Measurements from ENCODE around the gene DMBT1.

Gene DMBT1

DNA sequence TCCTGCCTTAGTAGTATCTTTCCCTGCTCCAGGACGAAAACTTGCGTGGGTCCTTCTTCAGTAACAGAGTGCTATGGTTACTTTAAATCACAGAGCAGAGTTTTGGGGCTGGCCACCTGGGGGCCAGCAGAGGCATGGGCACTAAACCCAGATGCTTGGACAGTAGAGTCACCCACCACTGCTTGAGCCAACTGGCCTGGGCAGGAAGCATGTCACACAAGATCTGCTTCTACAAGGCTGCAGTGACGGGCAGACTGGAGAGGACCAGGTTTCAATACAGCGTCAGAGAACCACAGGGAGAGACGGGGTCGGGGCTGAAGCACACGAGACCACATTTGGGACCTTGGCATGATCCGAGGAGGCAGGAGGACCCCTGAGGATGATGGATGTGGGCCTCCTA, 14.3 kb upstream of the DMBT1 start:
- FAIRE-seq = no peak
- DNase-seq (ENCODE audit: extremely low spot score, insufficient read length, low read depth) = no peak

DNA sequence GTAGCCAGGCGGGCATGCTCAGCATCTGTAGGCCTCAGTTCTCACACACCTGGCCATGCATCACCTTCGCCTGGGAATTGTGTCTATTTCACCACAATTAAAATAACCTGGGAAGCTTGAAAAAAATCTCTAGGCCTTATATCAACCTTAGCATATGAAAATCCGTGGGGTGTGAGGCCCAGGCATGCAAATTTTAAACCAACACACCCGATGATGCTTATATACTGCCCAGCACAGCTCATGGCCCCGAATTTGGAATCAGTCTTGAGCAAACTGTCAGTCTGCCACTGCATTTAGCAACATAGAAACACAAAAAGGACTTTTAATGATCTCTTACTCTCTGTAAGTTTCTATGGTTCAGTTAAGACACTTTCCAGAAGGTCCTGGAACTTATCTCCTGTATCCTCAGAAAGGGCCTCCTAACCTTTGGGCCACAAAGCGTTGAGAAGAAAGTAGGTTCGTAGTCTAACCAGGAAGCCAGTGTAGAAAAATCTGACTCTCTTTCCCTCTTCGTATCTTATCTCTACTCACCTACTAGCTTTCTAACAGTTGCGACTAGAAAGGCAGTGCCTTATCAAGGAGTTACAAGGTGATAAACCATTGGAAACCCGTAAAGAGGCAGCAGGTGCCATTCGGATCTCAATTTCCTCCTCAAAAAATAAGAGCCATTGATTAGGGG, 12.0 kb upstream of the DMBT1 start:
- DNase-seq (ENCODE audit: extremely low spot score, insufficient read length, low read depth) = no peak
- no peak for FAIRE-seq

DNA sequence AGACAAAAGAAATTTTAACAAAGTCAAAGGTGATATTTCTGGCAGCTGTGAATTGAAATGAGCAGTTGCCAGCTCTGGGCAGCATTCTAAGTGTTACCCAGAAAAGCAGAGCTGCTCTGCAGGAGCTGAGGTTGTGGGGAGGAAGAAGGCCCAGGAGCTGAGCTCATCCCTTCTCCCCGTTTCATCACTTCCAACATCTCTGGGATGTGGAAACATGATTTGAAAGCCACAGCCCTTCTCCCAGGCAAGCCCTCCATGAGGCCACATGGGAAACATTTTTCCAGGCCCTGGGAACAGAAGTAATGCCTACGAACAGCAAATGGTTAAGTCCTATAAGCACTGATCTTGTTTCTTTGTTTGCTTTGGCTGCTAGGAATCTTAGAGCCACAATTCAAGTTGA, 10.9 kb upstream of the DMBT1 start:
- DNase-seq (ENCODE audit: extremely low spot score, insufficient read length, low read depth) (no peak), FAIRE-seq (no peak)

DNA sequence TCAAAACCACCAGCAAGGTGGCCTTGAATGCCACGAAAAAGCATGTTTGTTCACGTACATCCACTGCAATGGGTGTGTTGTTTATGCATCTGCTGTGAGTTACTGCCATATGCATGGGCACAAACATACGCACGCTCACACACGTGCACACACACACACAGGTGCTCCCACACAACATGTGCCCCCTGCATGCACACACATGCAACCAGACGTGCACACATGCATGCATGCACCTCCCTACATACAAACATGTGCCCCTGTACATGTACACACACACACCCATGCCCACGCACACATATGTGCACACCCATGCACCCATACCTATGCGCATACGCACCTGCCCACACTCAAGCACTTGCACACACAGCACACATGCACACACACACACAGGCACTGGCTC, 10.1 kb upstream of the DMBT1 start:
- DNase-seq (ENCODE audit: extremely low spot score, insufficient read length, low read depth) (no peak), FAIRE-seq (no peak)

DNA sequence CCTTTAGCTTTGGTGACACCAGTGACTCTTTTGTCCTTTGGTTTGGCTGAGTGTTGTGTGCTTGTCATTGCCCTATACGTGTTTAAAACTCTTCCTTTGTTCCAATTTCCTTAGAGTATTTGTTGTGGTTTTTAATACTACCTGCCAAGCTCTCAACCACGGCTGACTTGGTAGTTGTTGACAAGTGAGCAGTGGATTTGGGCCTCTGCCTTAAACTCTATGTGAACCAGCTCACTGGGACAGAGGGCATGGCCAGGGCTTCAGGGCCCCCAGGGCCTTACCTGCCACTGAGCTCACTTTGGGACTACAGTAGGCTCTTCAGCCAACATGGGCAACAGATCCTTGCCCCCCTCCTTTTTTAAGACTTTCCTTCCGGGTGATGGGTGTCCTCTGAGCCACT, 9.6 kb upstream of the DMBT1 start:
- DNase-seq (ENCODE audit: extremely low spot score, insufficient read length, low read depth) (no peak), FAIRE-seq (no peak)

GRCh38 chr10:122551450-122551849, 9.1 kb upstream of the DMBT1 start:
- FAIRE-seq (no peak), DNase-seq (ENCODE audit: extremely low spot score, insufficient read length, low read depth) (no peak)

DNA sequence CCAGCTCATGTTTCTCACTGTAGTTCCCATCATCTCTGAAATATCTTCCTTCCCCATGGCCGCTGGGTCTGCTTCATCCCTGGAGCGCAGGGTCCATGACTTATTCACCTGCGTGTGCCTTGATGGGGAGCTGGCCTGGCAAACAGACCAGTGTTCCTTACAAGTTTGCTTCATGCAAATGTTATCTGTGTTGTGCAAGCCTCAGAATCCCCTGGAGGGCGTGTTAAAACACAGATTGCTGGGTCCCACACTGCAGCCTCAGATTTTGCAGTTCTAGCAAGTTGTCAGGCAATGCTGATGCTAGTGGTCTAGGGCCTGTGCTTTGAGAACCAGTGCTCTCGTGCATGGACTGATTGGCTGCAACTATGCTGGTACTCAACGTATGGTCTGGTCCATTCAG, 7.2 kb upstream of the DMBT1 start:
- no peak for DNase-seq (ENCODE audit: extremely low spot score, insufficient read length, low read depth)
- FAIRE-seq = no peak

DNA sequence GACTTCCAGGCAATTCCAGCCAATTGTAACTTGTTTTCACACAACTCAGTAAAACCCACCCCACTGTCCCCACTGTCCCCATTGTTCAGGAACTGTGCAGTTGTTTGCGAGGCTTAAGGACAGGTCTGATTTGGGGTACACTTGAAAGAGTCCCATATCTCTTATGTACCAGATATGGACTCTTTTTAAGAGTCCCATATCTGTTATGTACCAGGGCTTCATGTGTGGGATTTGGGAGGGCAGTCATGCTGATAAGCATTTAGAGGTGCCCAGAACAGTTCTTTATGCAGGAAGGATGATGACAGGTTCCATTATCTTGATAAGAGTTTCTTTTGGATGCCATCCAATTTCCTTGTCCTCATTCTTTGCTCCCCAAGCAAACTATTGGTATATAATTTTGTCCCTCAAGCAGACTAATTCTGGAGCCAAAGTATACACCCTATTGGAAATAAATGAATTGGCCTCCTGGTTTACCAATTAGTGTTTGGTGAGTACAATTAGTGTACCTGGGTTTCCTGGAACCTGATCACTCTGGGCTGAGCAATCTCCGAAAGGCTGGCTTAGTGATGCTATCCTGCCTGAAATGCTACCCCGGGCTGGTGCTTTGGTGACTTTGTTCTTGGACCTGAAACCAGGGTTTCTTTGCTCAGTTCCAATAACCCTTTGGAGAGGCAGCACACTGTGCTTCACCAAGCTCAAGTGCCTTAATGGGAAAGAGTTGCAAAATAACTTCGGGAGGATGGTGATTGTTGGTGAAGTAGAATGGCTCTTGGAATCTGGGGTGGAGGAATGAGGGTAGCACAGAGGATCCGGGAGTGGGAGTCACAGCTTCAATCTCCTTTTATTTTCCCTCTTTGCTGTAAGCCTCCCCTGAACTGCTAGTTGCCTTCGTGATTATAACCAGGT, 6.2 kb upstream of the DMBT1 start:
- no peak for FAIRE-seq
- DNase-seq (ENCODE audit: extremely low spot score, insufficient read length, low read depth) = no peak

DNA sequence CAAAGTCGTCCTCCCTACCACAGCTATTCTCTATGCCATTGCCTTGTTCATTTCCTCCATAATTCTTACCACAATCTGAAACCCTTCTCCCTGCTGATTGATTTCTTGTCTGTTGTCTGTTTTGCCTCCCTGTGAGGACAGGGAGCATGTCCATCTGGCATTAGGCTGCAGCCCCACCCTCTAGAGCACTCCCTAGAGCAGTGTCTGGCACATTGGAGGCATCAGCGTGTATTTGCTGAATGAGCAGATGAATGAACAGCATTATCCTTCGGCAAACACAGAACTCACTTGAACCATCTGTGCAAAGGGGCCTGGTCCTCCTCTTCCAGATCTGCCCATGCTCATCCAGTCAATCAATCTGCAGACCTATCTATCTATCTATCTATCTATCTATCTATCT, 5.1 kb upstream of the DMBT1 start:
- FAIRE-seq = no peak

GRCh38 chr10:122557516-122557915, 3.0 kb upstream of the DMBT1 start:
- FAIRE-seq (no peak), DNase-seq (ENCODE audit: extremely low spot score, insufficient read length, low read depth) (no peak)

More for the DNA sequence above, 5.1 kb upstream of the DMBT1 start:
- DNase-seq (ENCODE audit: extremely low spot score, insufficient read length, low read depth) = no peak

DNA sequence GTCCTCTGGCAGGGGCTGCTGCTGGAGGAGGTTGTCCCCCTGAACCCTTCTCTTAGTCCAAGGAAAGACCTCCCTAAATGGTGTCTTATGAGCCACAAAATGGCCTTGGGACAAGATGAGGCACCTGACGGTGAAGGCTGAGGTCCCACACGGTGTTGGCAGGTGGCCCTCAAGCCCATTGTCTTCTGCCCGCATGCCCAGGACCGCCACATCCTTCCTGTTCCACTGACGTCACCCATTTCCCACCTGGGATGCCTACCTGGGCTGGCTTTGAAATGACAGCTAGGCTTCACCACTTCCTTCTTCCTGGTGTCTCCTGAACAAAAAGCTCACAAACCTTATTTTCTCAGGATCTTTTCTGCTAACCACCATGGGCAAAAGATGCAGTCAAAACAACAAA, 2.1 kb upstream of the DMBT1 start:
- FAIRE-seq (no peak), DNase-seq (ENCODE audit: extremely low spot score, insufficient read length, low read depth) (no peak)

GRCh38 chr10:122559228-122559627, 1.3 kb upstream of the DMBT1 start:
- DNase-seq (ENCODE audit: extremely low spot score, insufficient read length, low read depth) (no peak), FAIRE-seq (no peak)

GRCh38 chr10:122561212-122561611, 658 bp downstream of the DMBT1 start:
- DNase-seq (ENCODE audit: extremely low spot score, insufficient read length, low read depth) = no peak
- FAIRE-seq = no peak

DNA sequence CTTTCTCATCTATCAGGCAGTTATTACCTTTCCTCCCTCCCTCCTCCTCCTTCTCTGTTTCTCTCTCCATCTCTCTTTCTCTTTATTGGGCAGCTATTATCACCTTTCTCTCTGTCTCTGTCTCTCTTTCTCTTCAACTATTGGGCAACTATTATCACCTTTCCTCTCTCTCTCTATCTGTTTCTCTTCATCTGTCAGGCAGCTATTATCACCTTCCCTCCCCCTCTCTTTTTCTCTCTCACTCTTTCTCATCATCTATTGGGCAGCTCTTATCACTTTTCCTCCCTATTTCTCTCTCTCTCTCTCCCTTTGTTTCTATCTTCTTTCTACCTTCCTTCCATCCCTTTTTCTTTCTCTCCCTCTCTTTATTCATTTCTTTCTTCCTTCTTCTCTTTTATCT, 1.2 kb downstream of the DMBT1 start:
- FAIRE-seq (no peak), DNase-seq (ENCODE audit: extremely low spot score, insufficient read length, low read depth) (no peak)

DNA sequence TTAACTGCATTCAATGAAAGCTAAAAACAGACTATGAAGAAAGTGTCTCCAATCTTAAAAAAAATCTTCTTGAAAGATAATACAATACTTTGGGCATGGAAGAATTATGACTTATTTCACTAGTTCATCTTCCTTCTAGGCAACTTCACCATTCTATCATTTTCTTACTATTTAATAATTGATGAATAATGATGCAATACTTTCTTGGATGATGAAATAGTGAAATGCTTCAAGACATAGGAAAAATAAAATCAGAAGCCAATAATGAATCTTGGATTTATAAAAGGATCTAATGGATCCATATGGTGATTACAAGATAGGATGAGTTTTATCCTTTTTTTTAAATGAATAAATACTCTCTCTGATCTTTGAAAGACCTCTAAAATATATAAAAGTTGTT, 4.4 kb downstream of the DMBT1 start:
- FAIRE-seq (no peak), DNase-seq (ENCODE audit: extremely low spot score, insufficient read length, low read depth) (no peak)

DNA sequence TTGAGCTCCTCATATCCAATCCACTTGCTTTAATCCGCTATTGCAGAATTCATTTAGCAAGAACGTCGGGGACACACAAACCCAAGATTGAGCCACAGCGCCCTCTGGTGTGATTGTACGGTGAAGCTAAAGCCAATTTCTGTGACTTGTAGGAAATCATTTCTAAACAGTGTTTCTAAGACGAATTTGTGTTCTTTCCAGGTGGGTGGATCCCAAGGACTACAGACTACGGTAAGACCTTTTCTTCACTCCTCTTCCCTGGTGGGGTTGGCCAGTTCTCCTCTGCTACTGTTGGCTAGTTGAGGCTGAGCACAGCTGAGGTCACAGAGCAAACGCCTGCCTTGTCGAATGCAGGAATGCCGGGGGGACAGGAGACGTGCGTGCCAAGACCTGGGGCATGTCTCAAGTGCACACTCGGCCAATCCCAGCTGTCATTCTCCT, 5.2 kb downstream of the DMBT1 start:
- FAIRE-seq = peak; percentile 73

GRCh38 chr10:122566632-122567031, 6.1 kb downstream of the DMBT1 start:
- FAIRE-seq (no peak), DNase-seq (ENCODE audit: extremely low spot score, insufficient read length, low read depth) (no peak)

More for the DNA sequence above, 5.2 kb downstream of the DMBT1 start:
- no peak for DNase-seq (ENCODE audit: extremely low spot score, insufficient read length, low read depth)

DNA sequence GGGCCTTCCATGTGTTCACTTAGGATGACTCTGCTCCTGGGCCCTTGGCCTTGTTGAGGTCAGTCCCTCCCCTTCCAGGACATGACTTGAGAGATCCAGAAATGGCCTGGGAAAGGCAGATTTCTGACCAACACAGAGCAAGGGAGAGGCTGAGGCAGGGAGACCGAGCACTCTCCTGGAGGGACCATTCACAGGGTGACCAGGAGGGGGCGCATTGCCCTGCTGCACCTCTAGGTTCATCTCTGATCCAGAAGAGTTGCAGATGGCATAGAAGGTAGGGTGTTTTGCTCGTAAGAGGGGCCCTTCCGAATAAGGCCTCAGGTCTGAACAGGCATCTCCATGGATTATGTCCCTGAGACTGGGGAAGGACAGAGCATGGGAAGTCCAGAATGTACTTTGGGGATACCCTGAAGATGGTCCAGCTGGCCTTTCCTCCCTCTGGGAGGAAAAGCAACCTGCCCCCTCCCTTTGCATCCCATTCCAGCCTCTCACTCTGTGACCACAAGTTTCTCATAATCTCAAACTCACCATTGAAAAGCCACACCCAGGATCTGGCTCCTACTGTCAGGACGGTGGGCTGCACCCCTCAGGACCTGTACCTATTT, 6.6 kb downstream of the DMBT1 start:
- no peak for DNase-seq (ENCODE audit: extremely low spot score, insufficient read length, low read depth)
- no peak for FAIRE-seq

- no peak for DNase-seq (ENCODE audit: extremely low spot score, insufficient read length, low read depth)
- no peak for FAIRE-seq
Observed at GRCh38 chr10:122568551-122568950, 8.0 kb downstream of the DMBT1 start.

DNA sequence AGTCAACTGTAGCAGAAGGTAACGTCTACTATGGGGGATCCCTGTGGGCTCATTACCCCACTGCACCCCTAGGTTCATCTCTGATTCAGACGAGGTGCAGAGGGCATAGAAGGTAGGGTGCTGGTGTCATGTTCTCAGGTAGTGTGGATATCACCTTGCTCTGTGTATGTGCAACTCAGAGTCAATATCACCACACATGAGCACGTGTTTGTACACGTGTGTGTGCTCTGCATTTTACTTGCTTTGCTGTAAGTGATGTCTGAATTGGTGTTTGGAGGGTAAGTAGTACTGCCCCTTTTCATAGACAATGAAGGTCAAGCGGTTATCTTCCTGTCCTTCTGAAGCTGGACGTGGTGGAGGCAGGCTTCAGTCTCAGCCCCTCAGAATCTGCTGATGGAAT, 10.4 kb downstream of the DMBT1 start:
- DNase-seq (ENCODE audit: extremely low spot score, insufficient read length, low read depth) (no peak), FAIRE-seq (no peak)

GRCh38 chr10:122571892-122572291, 11.3 kb downstream of the DMBT1 start:
- FAIRE-seq (no peak), DNase-seq (ENCODE audit: extremely low spot score, insufficient read length, low read depth) (no peak)
